ENCODE results near the gene SYCP2L.
"Not testable (repeated sequence)": the region's sequence is repeated elsewhere in the genome, so short reads cannot be mapped to it uniquely, and the experiment has no call there.

Gene SYCP2L

DNA sequence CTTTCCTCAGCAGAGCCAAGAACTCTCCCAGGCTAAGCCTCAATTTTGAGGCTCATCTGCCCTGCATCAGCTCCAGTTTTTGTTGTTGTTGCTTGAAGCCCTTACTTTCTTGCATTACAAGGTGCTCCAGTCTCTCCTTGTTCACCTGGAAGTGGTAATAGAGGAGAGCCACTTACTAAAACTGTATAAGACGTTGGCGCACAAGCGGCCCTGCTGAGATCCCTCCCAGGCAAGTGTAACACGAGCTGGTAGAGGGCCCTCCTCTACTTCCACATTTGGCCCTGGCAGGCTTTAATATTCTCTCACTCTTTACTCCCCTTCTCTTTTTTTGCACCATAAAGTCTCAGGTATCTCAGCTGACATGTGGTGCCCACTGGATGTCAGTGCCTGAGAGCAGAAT lies 24.5 kb upstream of the SYCP2L start:
- TF ChIP-seq CTCF (IDR thresholded peaks at IDR 0.05; ENCODE audit: control insufficient read depth, insufficient read depth, low read depth, low read length, missing control alignments) = no peak
- H3K4me3 ChIP-seq (ENCODE audit: control insufficient read depth, low read depth, low read length) = no peak overlapping the region
- DNase-seq (ENCODE audit: low read depth) = no peak

- not testable (repeated sequence) for H3K4me3 ChIP-seq (ENCODE audit: control insufficient read depth, low read depth, low read length); DNase-seq (ENCODE audit: low read depth)
Observed at GRCh38 chr6:10863031-10863430, 23.8 kb upstream of the SYCP2L start.

DNA sequence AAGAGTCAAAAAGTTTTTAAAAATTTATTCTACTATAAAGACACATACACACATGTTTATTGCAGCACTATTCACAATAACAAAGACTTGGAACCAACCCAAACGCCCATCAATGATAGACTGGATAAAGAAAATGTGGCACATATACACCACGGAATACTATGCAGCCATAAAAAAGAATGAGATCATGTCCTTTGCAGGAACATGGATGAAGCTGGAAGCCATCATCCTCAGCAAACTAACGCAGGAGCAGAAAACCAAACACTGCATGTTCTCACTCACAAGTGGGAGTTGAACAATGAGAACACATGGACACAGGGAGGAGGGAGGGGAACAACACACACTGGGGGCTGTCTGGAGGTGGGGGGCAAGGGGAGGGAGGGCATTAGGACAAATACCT lies 20.1 kb upstream of the SYCP2L start:
- not testable (repeated sequence) for DNase-seq (ENCODE audit: low read depth); H3K4me3 ChIP-seq (ENCODE audit: control insufficient read depth, low read depth, low read length)

DNA sequence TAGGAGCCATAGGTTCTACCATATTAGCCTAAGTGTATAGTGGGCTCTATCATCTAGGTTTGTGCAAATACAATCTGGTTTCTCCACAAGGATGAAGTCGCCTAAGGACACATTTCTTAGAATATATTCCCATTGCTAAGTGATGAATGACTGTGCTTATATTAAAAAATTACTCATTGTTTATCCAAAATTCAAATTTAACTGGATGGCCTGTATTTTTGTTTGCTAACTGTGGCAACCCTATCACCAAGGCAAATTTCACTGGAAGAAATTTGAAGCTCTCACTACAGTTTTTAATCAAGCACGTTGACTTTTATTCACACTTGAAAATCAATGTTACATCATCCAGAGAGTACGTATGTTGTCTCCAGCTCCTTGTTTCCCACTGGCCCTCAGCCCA lies 18.9 kb upstream of the SYCP2L start:
- no peak for TF ChIP-seq CTCF (IDR thresholded peaks at IDR 0.05; ENCODE audit: control insufficient read depth, insufficient read depth, low read depth, low read length, missing control alignments)
- no peak overlapping the region for H3K4me3 ChIP-seq (ENCODE audit: control insufficient read depth, low read depth, low read length)
- no peak for DNase-seq (ENCODE audit: low read depth)

DNA sequence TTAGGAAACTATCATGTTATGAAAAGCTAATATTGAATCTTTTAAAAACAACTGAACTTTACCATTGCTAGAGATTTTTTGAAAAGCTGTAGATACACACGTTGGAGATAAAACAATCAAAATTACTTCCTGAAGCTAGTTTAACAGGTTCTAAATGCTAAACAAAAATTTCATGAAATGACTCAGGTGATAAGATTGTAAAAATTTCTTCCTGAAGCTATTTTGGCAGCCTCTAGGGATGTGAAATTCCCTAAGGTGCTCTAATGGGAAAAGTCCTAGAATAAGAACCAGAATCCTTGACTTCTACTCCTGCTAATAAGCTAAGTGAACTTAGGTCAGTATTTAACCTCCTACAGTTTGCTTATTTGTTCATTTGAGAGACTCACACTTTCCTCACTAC lies 13.5 kb upstream of the SYCP2L start:
- no peak for TF ChIP-seq CTCF (IDR thresholded peaks at IDR 0.05; ENCODE audit: control insufficient read depth, insufficient read depth, low read depth, low read length, missing control alignments)
- H3K4me3 ChIP-seq (ENCODE audit: control insufficient read depth, low read depth, low read length) = no peak overlapping the region
- DNase-seq (ENCODE audit: low read depth) = no peak

DNA sequence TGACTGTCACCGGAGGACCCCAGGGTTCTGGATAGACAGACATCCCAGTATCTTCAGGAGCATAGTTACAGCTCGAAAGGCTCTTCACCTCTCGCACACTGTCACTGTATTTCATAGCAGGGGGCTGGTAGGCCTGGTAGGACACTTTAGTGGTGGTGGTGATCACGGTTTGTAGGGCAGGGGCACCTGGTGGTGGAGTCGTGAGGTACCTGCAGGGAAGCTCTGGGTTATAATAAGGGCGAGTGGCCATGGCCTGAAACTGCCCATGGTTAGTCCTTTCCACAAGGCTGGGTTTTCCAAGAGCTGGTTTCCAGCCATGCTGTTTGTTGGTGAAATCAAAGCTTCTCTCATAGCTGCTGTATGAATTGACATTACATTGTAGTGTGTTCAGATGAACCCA lies 12.6 kb upstream of the SYCP2L start:
- no peak for TF ChIP-seq CTCF (IDR thresholded peaks at IDR 0.05; ENCODE audit: control insufficient read depth, insufficient read depth, low read depth, low read length, missing control alignments)
- DNase-seq (ENCODE audit: low read depth) = no peak
- no peak overlapping the region for H3K4me3 ChIP-seq (ENCODE audit: control insufficient read depth, low read depth, low read length)

DNA sequence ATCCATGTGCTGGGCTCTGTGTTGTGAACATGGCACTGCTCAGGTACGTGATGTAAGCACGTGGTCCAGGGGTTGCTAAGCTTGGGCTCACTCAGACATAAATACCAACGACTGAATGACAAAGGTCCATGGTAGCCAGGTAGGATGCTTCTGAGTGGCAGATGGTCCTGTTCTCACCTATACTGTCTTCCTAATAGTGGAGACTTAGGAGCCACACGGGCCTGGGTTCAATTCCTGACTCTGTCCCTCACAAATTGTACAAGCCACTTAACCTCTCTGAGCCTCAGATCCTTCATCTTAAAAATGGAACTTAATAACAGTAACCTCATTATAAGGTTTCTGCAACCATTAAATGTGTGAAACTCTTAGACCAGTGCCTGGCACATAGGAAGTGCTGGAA lies 11.8 kb upstream of the SYCP2L start:
- no peak for TF ChIP-seq CTCF (IDR thresholded peaks at IDR 0.05; ENCODE audit: control insufficient read depth, insufficient read depth, low read depth, low read length, missing control alignments)

DNA sequence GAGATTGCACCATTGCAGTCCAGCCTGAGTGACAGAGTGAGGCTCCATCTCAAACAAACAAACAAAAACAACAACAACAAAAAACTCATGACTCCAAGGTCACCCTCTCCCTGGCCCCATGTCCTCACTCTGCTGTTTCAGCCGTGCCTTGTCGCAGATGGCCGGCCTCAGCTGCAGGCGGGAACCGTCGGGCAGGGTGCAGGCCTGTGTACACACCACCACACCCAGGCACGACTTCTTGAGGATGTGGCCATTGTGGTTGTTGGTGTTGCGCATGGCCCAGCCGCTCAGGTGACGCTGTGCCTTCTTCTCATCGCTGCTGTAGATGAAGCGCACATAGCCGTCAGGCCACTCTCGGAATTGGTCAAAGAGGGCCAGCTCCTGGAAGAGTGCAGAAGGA lies 9.8 kb upstream of the SYCP2L start:
- no peak for TF ChIP-seq CTCF (IDR thresholded peaks at IDR 0.05; ENCODE audit: control insufficient read depth, insufficient read depth, low read depth, low read length, missing control alignments)
- no peak overlapping the region for H3K4me3 ChIP-seq (ENCODE audit: control insufficient read depth, low read depth, low read length)
- no peak for DNase-seq (ENCODE audit: low read depth)

More for the DNA sequence above, 11.8 kb upstream of the SYCP2L start:
- no peak overlapping the region for H3K4me3 ChIP-seq (ENCODE audit: control insufficient read depth, low read depth, low read length)
- DNase-seq (ENCODE audit: low read depth) = no peak

All from AG09309 (cell line).